HEK293 (cell line): ENCODE measurements around the gene SEPTIN7.

Experiments used
- GLIS2 ChIP-seq: fragments of 450-650 bp; formaldehyde crosslinking; IDR thresholded peaks from 2 replicates; pipeline ENCODE4 v1.5.1; 2016; ENCODE audit warnings: missing biosample characterization, missing genetic modification characterization
- MEIS1 ChIP-seq: sonication (generic); formaldehyde crosslinking; IDR thresholded peaks from 2 replicates; pipeline ENCODE4 v1.8.1; 2022; ENCODE audit warnings: missing genetic modification reagents, mild to moderate bottlenecking, borderline replicate concordance
- MYNN ChIP-seq: fragments of 450-650 bp; formaldehyde crosslinking; IDR thresholded peaks from 2 replicates; pipeline ENCODE4 v1.5.1; 2016; ENCODE audit warnings: missing biosample characterization, missing genetic modification characterization, borderline replicate concordance
- REPIN1 ChIP-seq: fragments of 450-650 bp; formaldehyde crosslinking; IDR thresholded peaks from 2 replicates; pipeline ENCODE4 v1.5.1; 2017; ENCODE audit warnings: missing biosample characterization, missing genetic modification characterization, low read depth
- ZBTB7A ChIP-seq: fragments of 450-650 bp; formaldehyde crosslinking; IDR thresholded peaks from 2 replicates; pipeline ENCODE4 v1.5.1; 2016; ENCODE audit warnings: low read depth, missing biosample characterization, missing genetic modification characterization
- ZNF157 ChIP-seq: fragments of 450-650 bp; formaldehyde crosslinking; IDR thresholded peaks from 2 replicates; pipeline ENCODE4 v1.5.1; 2016; ENCODE audit warnings: missing biosample characterization, missing genetic modification characterization
- ZNF24 ChIP-seq: fragments of 450-650 bp; formaldehyde crosslinking; IDR thresholded peaks from 2 replicates; pipeline ENCODE4 v1.5.1; 2016; ENCODE audit warnings: missing biosample characterization, missing genetic modification characterization
- ZNF274 ChIP-seq, 2 experiments: fragments of 200-500 bp in 1 of 2; fragments of 450-650 bp in 1 of 2; sonication (Bioruptor generic) in 1 of 2; formaldehyde crosslinking in 1 of 2; IDR thresholded peaks; 2 replicates each; pipeline versions ENCODE4 v1.5.1 to v1.6.1; 2014 to 2016; ENCODE audit warnings: borderline replicate concordance in 1 of 2, inconsistent platforms in 1 of 2, low read length in 1 of 2, missing biosample characterization in 1 of 2, missing genetic modification characterization in 1 of 2
- ZNF670 ChIP-seq: fragments of 450-650 bp; formaldehyde crosslinking; IDR thresholded peaks from 2 replicates; pipeline ENCODE4 v1.5.1; 2016; ENCODE audit warnings: missing biosample characterization, missing genetic modification characterization, low read depth
- TF ChIP-seq, protein P1 (sequence below): fragments of 450-650 bp; formaldehyde crosslinking; IDR thresholded peaks from 2 replicates; pipeline ENCODE4 v1.5.1; 2016; ENCODE audit warnings: missing biosample characterization, missing genetic modification characterization
- TF ChIP-seq, protein P2 (sequence below): fragments of 450-650 bp; formaldehyde crosslinking; IDR thresholded peaks from 2 replicates; pipeline ENCODE4 v1.5.1; 2016; ENCODE audit warnings: missing biosample characterization, missing genetic modification characterization
- TF ChIP-seq, protein P3 (sequence below): fragments of 450-650 bp; formaldehyde crosslinking; IDR thresholded peaks from 2 replicates; pipeline ENCODE4 v1.5.1; 2016; ENCODE audit warnings: missing biosample characterization, missing genetic modification characterization
- TF ChIP-seq, protein P4 (sequence below): fragments of 450-650 bp; formaldehyde crosslinking; IDR thresholded peaks from 2 replicates; pipeline ENCODE4 v1.5.1; 2016; ENCODE audit warnings: missing biosample characterization, missing genetic modification characterization

DNA sequence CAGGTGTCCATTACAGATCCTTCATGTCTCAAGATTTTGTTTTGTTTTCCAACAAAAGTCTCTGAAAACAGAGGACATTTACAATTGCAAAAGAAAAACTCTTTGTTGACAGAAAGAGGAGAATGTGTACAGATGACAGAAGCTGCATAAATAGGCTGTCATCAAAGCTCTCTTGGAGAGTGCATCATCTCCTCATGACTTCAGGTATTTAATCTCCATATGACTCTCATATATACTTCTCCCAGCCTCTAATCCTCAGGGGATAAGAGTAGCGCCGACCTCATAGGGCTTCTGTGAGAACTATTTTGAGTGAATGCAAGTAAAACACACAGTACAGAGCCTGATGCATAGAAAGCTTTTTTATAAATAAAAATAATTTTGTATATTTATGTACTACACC is 48.1 kb upstream of the SEPTIN7 start:
- TF ChIP-seq, protein P1, sequence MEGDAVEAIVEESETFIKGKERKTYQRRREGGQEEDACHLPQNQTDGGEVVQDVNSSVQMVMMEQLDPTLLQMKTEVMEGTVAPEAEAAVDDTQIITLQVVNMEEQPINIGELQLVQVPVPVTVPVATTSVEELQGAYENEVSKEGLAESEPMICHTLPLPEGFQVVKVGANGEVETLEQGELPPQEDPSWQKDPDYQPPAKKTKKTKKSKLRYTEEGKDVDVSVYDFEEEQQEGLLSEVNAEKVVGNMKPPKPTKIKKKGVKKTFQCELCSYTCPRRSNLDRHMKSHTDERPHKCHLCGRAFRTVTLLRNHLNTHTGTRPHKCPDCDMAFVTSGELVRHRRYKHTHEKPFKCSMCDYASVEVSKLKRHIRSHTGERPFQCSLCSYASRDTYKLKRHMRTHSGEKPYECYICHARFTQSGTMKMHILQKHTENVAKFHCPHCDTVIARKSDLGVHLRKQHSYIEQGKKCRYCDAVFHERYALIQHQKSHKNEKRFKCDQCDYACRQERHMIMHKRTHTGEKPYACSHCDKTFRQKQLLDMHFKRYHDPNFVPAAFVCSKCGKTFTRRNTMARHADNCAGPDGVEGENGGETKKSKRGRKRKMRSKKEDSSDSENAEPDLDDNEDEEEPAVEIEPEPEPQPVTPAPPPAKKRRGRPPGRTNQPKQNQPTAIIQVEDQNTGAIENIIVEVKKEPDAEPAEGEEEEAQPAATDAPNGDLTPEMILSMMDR (tag by site-specific recombination), result no peak
- TF ChIP-seq, protein P2, sequence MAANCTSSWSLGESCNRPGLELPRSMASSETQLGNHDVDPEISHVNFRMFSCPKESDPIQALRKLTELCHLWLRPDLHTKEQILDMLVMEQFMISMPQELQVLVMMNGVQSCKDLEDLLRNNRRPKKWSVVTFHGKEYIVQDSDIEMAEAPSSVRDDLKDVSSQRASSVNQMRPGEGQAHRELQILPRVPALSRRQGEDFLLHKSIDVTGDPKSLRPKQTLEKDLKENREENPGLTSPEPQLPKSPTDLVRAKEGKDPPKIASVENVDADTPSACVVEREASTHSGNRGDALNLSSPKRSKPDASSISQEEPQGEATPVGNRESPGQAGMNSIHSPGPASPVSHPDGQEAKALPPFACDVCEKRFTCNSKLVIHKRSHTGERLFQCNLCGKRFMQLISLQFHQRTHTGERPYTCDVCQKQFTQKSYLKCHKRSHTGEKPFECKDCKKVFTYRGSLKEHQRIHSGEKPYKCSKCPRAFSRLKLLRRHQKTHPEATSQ (tag by site-specific recombination), result no peak
- TF ChIP-seq, protein P3, sequence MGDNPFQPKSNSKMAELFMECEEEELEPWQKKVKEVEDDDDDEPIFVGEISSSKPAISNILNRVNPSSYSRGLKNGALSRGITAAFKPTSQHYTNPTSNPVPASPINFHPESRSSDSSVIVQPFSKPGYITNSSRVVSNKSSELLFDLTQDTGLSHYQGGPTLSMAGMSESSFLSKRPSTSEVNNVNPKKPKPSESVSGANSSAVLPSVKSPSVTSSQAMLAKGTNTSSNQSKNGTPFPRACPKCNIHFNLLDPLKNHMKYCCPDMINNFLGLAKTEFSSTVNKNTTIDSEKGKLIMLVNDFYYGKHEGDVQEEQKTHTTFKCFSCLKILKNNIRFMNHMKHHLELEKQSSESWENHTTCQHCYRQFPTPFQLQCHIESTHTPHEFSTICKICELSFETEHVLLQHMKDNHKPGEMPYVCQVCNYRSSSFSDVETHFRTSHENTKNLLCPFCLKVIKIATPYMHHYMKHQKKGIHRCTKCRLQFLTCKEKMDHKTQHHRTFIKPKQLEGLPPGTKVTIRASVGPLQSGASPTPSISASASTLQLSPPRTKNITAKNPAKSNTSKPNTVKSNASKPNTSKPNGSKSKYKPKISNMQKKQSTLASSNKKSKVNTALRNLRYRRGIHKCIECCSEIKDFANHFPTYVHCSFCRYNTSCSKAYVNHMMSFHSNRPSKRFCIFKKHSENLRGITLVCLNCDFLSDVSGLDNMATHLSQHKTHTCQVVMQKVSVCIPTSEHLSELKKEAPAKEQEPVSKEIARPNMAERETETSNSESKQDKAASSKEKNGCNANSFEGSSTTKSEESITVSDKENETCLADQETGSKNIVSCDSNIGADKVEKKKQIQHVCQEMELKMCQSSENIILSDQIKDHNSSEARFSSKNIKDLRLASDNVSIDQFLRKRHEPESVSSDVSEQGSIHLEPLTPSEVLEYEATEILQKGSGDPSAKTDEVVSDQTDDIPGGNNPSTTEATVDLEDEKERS (tag by site-specific recombination), result no peak
- TF ChIP-seq, protein P4, sequence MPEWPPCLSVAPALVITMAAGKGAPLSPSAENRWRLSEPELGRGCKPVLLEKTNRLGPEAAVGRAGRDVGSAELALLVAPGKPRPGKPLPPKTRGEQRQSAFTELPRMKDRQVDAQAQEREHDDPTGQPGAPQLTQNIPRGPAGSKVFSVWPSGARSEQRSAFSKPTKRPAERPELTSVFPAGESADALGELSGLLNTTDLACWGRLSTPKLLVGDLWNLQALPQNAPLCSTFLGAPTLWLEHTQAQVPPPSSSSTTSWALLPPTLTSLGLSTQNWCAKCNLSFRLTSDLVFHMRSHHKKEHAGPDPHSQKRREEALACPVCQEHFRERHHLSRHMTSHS (tag by site-specific recombination), result no peak
- TF ChIP-seq ZBTB7A (tag by site-specific recombination) (no peak), ZNF157 (tag by site-specific recombination) (no peak), MYNN (tag by site-specific recombination) (no peak), ZNF24 (tag by site-specific recombination) (no peak), MEIS1 (no peak), ZNF670 (tag by site-specific recombination) (no peak), ZNF274 (IDR thresholded peaks at IDR 0.05; ENCODE audit: low read length) (no peak), ZNF274 (tag by site-specific recombination; IDR thresholded peaks at IDR 0.05; ENCODE audit: borderline replicate concordance) (no peak), REPIN1 (tag by site-specific recombination) (no peak), GLIS2 (tag by site-specific recombination) (no peak)
